ENCODE data around the gene CD47. TPM values are rescaled to one million over a fixed set of nuclear protein-coding genes. Genes with fewer than 3 reads are reported as not detected.
A peak's percentile ranks its signal among the peaks of the same experiment; 100 is the strongest.

CD47 gene
- total RNA-seq, 1 donor from 2014 or later = 60.0 TPM

- FAIRE-seq (no peak), DNase-seq (ENCODE audit: low read depth) (no peak)
- Histone ChIP-seq H3K36me3 (ENCODE audit: control insufficient read depth, insufficient read depth, low read length) (no peaks in the 10 kb centered on the region), H3K27me3 (ENCODE audit: control insufficient read depth, insufficient read depth, low read length) (no peaks in the 10 kb centered on the region), H3K4me3 (ENCODE audit: low read depth, low read length) (no peak overlapping the region)
- TF ChIP-seq CTCF (IDR thresholded peaks at IDR 0.05; ENCODE audit: insufficient read depth, low read length, severe bottlenecking) = no peak
These were observed 75.9 kb downstream of the CD47 start for GRCh38 chr3:108014943-108015342.

GRCh38 chr3:108013141-108014055, 77.4 kb downstream of the CD47 start:
- H3K36me3 ChIP-seq (ENCODE audit: control insufficient read depth, insufficient read depth, low read length) = no peaks in the 10 kb centered on the region
- FAIRE-seq = peak; percentile 83
- H3K4me3 ChIP-seq (ENCODE audit: low read depth, low read length) = no peak overlapping the region
- TF ChIP-seq CTCF (IDR thresholded peaks at IDR 0.05; ENCODE audit: insufficient read depth, low read length, severe bottlenecking) = no peak
- DNase-seq (ENCODE audit: low read depth) = no peak
- H3K27me3 ChIP-seq (ENCODE audit: control insufficient read depth, insufficient read depth, low read length) = no peaks in the 10 kb centered on the region

- H3K36me3 ChIP-seq (ENCODE audit: control insufficient read depth, insufficient read depth, low read length) = no peaks in the 10 kb centered on the region
- H3K27me3 ChIP-seq (ENCODE audit: control insufficient read depth, insufficient read depth, low read length) = no peaks in the 10 kb centered on the region
- TF ChIP-seq CTCF (IDR thresholded peaks at IDR 0.05; ENCODE audit: insufficient read depth, low read length, severe bottlenecking) = no peak
- no peak overlapping the region for H3K4me3 ChIP-seq (ENCODE audit: low read depth, low read length)
- DNase-seq (ENCODE audit: low read depth) (no peak), FAIRE-seq (no peak)
These were observed 78.5 kb downstream of the CD47 start for GRCh38 chr3:108012304-108012703.

- no peak for DNase-seq (ENCODE audit: low read depth)
- Histone ChIP-seq H3K4me3 (ENCODE audit: low read depth, low read length) (no peak overlapping the region), H3K36me3 (ENCODE audit: control insufficient read depth, insufficient read depth, low read length) (no peaks in the 10 kb centered on the region), H3K27me3 (ENCODE audit: control insufficient read depth, insufficient read depth, low read length) (no peaks in the 10 kb centered on the region)
- FAIRE-seq = no peak
- TF ChIP-seq CTCF (IDR thresholded peaks at IDR 0.05; ENCODE audit: insufficient read depth, low read length, severe bottlenecking) = no peak
These were observed 79.2 kb downstream of the CD47 start for GRCh38 chr3:108011616-108012015.

- no peak for TF ChIP-seq CTCF (IDR thresholded peaks at IDR 0.05; ENCODE audit: insufficient read depth, low read length, severe bottlenecking)
- H3K36me3 ChIP-seq (ENCODE audit: control insufficient read depth, insufficient read depth, low read length) = no peaks in the 10 kb centered on the region
- H3K4me3 ChIP-seq (ENCODE audit: low read depth, low read length) = no peak overlapping the region
- DNase-seq (ENCODE audit: low read depth) = no peak
- FAIRE-seq = no peak
- no peaks in the 10 kb centered on the region for H3K27me3 ChIP-seq (ENCODE audit: control insufficient read depth, insufficient read depth, low read length)
These were observed 81.7 kb downstream of the CD47 start for GRCh38 chr3:108008931-108009639.
